Esophagus muscularis mucosa (tissue), 4 donors: ENCODE measurements around the gene MAEA. TPM values are rescaled to one million over a fixed set of nuclear protein-coding genes. Genes with fewer than 3 reads are reported as not detected.
"Not testable (repeated sequence)": the region's sequence is repeated elsewhere in the genome, so short reads cannot be mapped to it uniquely, and the experiment has no call there.

Experiments
- DNase-seq: peaks from one replicate; pipeline ENCODE4 v3.0.0-alpha.2; 2017; ENCODE audit errors: extremely low spot score
- H3K27ac ChIP-seq, 4 donors: fragments of 200-600 bp; sonication (generic); replicated peaks in 1 of 4; 1 replicate in 3 of 4; 2 replicates in 1 of 4; pipeline ENCODE4 v1.5.1; 2016 to 2019; ENCODE audit warnings: mild to moderate bottlenecking in 1 of 4
- H3K27me3 ChIP-seq, 4 donors: fragments of 200-600 bp; sonication (generic); one replicate each; pipeline versions ENCODE4 v1.5.1 to v1.6.0; 2016 to 2019
- H3K36me3 ChIP-seq, 4 donors: fragments of 200-600 bp; sonication (generic); one replicate each; pipeline ENCODE4 v1.5.1; 2016 to 2019
- H3K4me1 ChIP-seq, 4 donors: fragments of 200-600 bp; sonication (generic); one replicate each; pipeline ENCODE4 v1.5.1; 2016 to 2019
- H3K4me3 ChIP-seq, 4 donors: fragments of 200-600 bp; sonication (generic); 1 replicate in 2 of 4; 2 replicates in 2 of 4; pipeline ENCODE4 v1.5.1; 2016 to 2019; ENCODE audit warnings: mild to moderate bottlenecking in 4 of 4, moderate library complexity in 1 of 4
- H3K9me3 ChIP-seq, 4 donors: fragments of 200-600 bp; sonication (generic); 1 replicate in 3 of 4; 2 replicates in 1 of 4; pipeline ENCODE4 v1.5.1; 2016 to 2019
- EP300 ChIP-seq: sonication (generic); formaldehyde crosslinking; IDR thresholded peaks from one replicate; pipeline ENCODE4 v1.6.1; 2017; ENCODE audit warnings: antibody characterized with exemption
- POLR2A ChIP-seq: fragments of 450-650 bp; IDR thresholded peaks from one replicate; pipeline ENCODE4 v1.6.1; 2017; ENCODE audit warnings: antibody characterized with exemption, moderate library complexity, mild to moderate bottlenecking, low read depth
- POLR2AphosphoS5 ChIP-seq, 2 donors: sonication (generic); formaldehyde crosslinking; IDR thresholded peaks; one replicate each; pipeline ENCODE4 v1.6.1; 2017; ENCODE audit warnings: antibody characterized with exemption in 2 of 2
- WGBS: methylation state at CpG from one replicate; pipeline ENCODE4 v1.1.5; 2018; 5-methylcytosine and 5-hydroxymethylcytosine counted together
- intact Hi-C: fragments of 100-400 bp; cut with DNase I; formaldehyde crosslinking; loops from one replicate; pipeline ENCODE4 v1.15.1; 2023
- total RNA-seq, 4 donors: library from RNA; depleted of rRNA; stranded (reverse); fragments of >200 nt; gene quantifications; one replicate each; pipeline versions ENCODE4 v1.1.0 to v1.2.1, GENCODE V29; 2016
- TF ChIP-seq, protein P1 (sequence below), 3 experiments: fragments of 200-600 bp in 2 of 3; fragments of 450-650 bp in 1 of 3; sonication (generic) in 2 of 3; IDR thresholded peaks; one replicate each; pipeline ENCODE4 v1.5.1; 2017 to 2019; ENCODE audit warnings: antibody characterized with exemption in 3 of 3, mild to moderate bottlenecking in 2 of 3, moderate library complexity in 1 of 3

The MAEA gene
- total RNA-seq, 4 donors from 2014 or later, result 54.5 to 63.1 (median 59.8) TPM

DNA sequence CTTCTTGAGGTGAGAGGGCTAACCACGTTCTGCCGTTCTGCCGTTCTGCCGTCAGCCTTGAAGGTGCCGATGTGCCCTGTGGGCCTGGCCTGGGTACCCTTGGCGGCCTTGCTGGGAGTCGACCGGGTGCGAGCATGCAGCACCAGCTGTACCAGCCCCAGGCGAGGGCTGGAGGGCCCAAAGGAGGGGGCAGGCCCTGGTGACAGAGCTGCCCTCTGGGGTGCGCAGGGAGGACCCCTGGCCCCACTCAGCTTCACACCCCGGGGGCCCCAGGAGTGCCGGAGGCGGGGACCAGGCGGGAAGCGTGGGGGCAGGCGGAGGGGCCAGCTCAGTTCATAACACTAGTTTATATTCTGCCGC lies 79.4 kb downstream of the MAEA start:
- intact Hi-C loops, result no loop called here
- Histone ChIP-seq H3K27ac (no peak overlapping the region), H3K4me3 (no peak overlapping the region), H3K27me3 (no peaks in the 10 kb centered on the region), H3K9me3 (no peaks in the 10 kb centered on the region), H3K36me3 (peaks cover 20 to 91% (median 55%) of the 10 kb centered on the region in 4 donors), H3K4me1 (no peaks in the 10 kb centered on the region)
- WGBS, result 92% methylated on average over 8 of the region's 18 CpGs
- TF ChIP-seq, protein P1, sequence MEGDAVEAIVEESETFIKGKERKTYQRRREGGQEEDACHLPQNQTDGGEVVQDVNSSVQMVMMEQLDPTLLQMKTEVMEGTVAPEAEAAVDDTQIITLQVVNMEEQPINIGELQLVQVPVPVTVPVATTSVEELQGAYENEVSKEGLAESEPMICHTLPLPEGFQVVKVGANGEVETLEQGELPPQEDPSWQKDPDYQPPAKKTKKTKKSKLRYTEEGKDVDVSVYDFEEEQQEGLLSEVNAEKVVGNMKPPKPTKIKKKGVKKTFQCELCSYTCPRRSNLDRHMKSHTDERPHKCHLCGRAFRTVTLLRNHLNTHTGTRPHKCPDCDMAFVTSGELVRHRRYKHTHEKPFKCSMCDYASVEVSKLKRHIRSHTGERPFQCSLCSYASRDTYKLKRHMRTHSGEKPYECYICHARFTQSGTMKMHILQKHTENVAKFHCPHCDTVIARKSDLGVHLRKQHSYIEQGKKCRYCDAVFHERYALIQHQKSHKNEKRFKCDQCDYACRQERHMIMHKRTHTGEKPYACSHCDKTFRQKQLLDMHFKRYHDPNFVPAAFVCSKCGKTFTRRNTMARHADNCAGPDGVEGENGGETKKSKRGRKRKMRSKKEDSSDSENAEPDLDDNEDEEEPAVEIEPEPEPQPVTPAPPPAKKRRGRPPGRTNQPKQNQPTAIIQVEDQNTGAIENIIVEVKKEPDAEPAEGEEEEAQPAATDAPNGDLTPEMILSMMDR (IDR thresholded peaks at IDR 0.05), result no peak
- TF ChIP-seq EP300 (no peak), POLR2AphosphoS5 (IDR thresholded peaks at IDR 0.05) (no peak), POLR2A (no peak)
- DNase-seq, result no peak

DNA sequence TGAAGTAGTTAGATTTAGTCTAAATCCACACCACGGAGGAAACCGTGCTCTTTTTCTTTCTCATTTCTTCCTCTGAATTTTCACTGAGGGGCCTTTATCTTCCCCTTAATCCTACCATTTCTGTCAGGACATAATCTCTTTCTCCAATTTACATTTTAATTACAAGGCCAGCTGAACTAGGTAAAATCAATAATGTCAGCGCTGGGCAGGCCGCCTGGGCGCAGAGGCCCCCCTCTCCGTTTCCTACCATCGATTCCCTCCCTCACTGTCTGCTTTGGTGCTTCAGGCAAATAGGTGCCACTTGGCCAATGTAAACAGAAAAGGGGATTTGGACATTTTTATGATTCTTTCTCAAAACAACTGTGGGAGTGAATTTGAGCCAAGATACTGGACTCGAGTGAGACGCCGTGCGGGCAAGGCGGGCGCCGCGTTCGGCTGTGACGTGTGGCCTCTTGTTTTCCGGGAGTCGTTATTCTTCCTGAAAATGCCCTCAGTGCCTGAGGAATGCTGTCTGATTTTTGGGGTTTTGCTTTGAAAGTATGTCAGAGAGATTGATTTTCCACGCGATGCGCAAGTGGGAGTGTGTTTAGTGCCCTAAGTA lies 79.9 kb downstream of the MAEA start:
- Histone ChIP-seq H3K36me3 (peaks cover 20 to 91% (median 57%) of the 10 kb centered on the region in 4 donors), H3K9me3 (no peaks in the 10 kb centered on the region), H3K4me1 (no peaks in the 10 kb centered on the region), H3K27me3 (no peaks in the 10 kb centered on the region), H3K27ac (no peak overlapping the region), H3K4me3 (no peak overlapping the region)
- no peak for TF ChIP-seq POLR2AphosphoS5 (IDR thresholded peaks at IDR 0.05)
- TF ChIP-seq, protein P1 (IDR thresholded peaks at IDR 0.05), result no peak
- intact Hi-C loops, result no loop called here
- 95% methylated on average over 22 of the region's 22 CpGs for WGBS
- DNase-seq, result no peak

DNA sequence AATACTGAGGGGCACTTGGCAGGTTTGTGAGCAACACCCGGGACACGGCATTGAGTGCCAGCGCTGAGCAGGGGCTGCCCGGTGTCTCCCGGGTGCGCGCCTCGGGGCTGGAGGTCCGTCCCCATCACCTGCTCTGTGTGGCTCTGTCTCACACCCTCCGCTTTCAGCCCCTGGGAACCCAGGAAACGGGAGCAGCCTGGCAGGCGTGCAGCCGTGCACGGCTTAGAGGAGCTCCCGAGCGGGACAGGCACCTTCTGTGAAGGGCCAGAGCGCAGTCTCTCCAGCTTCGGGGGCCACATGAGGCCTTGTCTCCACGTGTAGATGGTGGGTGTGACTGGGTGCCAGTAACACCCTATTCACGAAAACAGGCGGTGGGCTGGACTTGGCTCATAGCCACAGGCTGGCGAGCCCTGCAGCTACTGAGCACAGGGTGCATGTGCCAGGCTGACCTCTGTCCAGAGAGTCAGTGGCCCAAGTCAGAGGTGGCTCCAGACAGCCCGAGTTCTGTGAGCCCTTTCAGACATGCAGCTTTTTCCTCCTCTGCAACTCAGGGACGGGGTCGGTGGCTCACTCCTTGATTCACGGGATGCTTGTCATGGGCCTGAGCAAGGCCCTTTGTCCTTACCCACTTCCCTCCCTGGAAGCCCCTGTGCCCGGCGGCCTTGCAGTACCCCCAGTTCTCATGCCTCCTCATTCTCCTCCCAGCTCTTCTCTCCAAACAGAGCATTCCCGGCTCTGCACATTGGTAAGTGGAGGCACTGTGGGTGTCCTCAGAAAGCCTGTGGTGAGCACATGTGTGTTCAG lies 80.8 kb downstream of the MAEA start:
- Histone ChIP-seq H3K36me3 (peaks cover 26 to 91% (median 62%) of the 10 kb centered on the region in 4 donors), H3K9me3 (no peaks in the 10 kb centered on the region), H3K4me1 (no peaks in the 10 kb centered on the region), H3K27me3 (no peaks in the 10 kb centered on the region), H3K27ac (no peak overlapping the region), H3K4me3 (no peak overlapping the region)
- TF ChIP-seq POLR2AphosphoS5 (IDR thresholded peaks at IDR 0.05) (no peak), POLR2A (no peak), EP300 (no peak)
- TF ChIP-seq, protein P1 (IDR thresholded peaks at IDR 0.05), result no peak
- intact Hi-C loops, result no loop called here
- 100% methylated on average over 11 of the region's 29 CpGs for WGBS
- DNase-seq, result no peak

DNA sequence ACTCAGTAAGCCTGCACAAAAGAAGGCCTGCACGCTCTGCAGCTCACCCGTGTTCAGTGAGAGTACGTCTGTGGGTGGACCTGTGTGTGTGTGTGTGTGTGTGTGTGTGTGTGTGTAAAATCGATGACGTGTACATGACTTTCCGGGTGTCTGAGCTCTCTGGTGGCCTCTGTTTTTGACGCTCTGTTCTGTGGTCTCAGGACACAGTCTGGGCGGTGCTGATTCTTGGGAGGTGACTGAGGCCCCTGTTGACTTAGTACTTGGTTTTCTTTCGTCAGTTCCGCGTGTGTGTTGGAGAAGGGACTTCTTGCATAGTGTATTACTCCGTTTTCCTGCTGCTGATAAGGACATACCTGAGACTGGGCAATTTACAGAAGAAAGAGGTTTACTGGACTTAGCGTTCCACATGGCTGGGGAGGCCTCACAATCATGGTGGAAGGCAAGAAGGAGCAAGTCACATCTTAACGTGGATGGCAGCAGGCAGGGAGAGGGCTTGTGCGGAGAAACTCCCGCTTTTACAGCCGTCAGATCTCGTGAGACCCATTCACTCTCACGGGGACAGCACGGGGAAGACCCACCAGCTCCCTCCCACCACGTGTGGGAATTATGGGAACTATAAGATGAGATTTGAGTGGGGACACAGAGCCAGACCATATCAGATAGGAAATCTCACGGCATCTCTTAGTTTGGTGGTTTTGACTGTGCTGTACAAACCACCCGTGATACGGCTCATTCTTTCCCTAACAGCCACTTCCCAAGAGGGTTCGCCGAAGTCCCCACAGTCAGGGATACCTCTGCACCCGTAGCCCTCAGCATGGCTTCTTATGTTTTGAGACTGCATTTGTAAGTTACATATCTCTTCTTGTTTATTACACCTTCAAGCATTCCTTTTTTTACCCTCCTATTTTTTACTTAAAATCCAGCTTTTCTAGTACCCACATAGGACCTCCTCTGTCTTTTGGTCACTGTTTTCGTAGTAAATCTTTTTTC lies 81.8 kb downstream of the MAEA start:
- Histone ChIP-seq H3K36me3 (peaks cover 29 to 91% (median 62%) of the 10 kb centered on the region in 4 donors), H3K4me3 (no peak overlapping the region), H3K4me1 (no peaks in the 10 kb centered on the region), H3K27ac (no peak overlapping the region), H3K27me3 (no peaks in the 10 kb centered on the region), H3K9me3 (no peaks in the 10 kb centered on the region)
- WGBS, result 96% methylated on average over 28 of the region's 28 CpGs
- intact Hi-C loops, result no loop called here
- TF ChIP-seq, protein P1 (IDR thresholded peaks at IDR 0.05), result no peak
- TF ChIP-seq POLR2AphosphoS5 (IDR thresholded peaks at IDR 0.05) (no peak), POLR2A (no peak), EP300 (no peak)
- DNase-seq, result no peak

DNA sequence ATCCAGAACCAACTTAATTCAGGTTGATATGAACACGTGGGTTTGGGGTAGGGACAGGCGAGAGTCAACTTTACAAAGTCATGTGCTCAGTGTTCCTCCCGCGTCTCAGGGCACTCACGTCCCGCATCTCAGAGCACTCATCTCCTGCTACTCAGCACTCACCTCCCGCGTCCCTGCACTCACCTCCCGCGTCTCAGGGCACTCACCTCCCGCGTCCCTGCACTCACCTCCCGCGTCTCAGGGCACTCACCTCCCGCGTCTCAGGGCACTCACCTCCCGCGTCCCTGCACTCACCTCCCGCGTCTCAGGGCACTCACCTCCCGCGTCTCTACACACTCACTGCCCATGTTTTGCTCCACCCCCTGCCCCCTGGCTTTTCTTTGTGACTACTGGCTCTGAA lies 82.9 kb downstream of the MAEA start:
- H3K27ac ChIP-seq, H3K4me3 ChIP-seq, H3K27me3 ChIP-seq, H3K4me1 ChIP-seq, H3K9me3 ChIP-seq, DNase-seq, intact Hi-C loops: not testable (repeated sequence)
- peaks cover 23 to 91% (median 60%) of the 10 kb centered on the region in 4 donors for H3K36me3 ChIP-seq
- WGBS, result 82% methylated on average over 21 of the region's 22 CpGs
